ENCODE results near the gene CYP1B1. TPM values are rescaled to one million over a fixed set of nuclear protein-coding genes. Genes with fewer than 3 reads are reported as not detected.

CYP1B1 gene
- 742 and 860 TPM in 2 replicates for total RNA-seq

DNA sequence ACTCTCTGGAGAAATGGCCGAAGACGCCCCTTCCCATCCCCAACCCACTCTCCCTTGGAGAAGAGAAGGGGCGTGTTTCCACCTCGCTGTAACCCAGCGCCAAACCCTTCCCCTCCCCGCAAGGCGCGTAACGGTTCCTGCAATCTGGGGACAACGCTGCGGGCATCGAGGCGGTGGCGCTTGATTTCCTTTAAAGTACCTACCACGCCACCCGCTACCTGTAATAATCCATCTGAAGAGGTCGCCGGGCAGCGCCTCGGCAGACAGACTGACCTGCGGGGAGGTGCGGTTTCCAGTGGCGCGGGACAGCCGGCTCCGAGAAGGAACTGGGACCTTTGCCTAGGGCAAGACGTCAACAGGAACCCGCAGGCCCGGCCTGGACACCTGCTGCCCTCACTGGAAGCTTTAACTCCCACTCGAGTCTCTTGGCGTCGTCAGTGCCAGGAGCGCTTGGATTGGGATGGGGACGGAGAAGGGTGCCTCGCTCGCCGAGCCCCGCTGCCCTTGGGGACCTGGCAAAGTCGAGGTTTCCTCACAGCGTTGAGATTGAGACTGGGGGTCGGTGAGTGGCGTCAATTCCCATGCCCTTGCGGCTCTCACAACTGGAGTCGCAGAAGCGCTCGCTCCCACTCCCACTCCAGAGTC lies at the start of gene CYP1B1:
TSS of gene CYP1B1 (minus strand) at position 645 of the 645 bp plus-strand sequence. CDS start 763 bp downstream, outside the sequence.

Other genes starting within 250 kb of the CYP1B1 start
- 11.5 and 13.6 TPM in 2 replicates for gene RMDN2, start 150.9 kb downstream of the CYP1B1 start, total RNA-seq

Data from articular chondrocyte of knee joint (primary cell).